Ovary (tissue), 9 donors: ENCODE results near the gene MYDGF. TPM values are rescaled to one million over a fixed set of nuclear protein-coding genes. Genes with fewer than 3 reads are reported as not detected.

Experiments
- DNase-seq, 5 donors: peaks; one replicate each; pipeline ENCODE4 v3.0.0-alpha.2; 2019 to 2020
- H3K27ac ChIP-seq, 2 donors: fragments of 200-600 bp; one replicate each; pipeline versions ENCODE4 v1.5.1 to v1.8.0; 2019 to 2022
- H3K27me3 ChIP-seq: fragments of 200-600 bp; one replicate; pipeline ENCODE4 v1.8.0; 2022
- H3K36me3 ChIP-seq: fragments of 200-600 bp; sonication (generic); one replicate; pipeline ENCODE4 v1.5.1; 2019
- H3K4me1 ChIP-seq: one replicate; pipeline ENCODE4 v1.8.1; 2013; ENCODE audit warnings: mild to moderate bottlenecking, moderate library complexity; ENCODE audit not compliant: insufficient read depth
- H3K4me3 ChIP-seq: fragments of 200-600 bp; sonication (generic); one replicate; pipeline ENCODE4 v1.5.1; 2017
- H3K9me3 ChIP-seq, 2 donors: fragments of 200-600 bp in 1 of 2; sonication (generic) in 1 of 2; one replicate each; pipeline versions ENCODE4 v1.5.1 to v1.8.1; 2013 to 2019; ENCODE audit warnings: mild to moderate bottlenecking in 1 of 2, moderate library complexity in 1 of 2
- CTCF ChIP-seq, 3 donors: fragments of 450-650 bp in 2 of 3; fragments of 200-600 bp in 1 of 3; IDR thresholded peaks; one replicate each; pipeline versions ENCODE4 v1.5.1 to v1.8.0; 2016 to 2022; ENCODE audit warnings: antibody characterized with exemption in 3 of 3, mild to moderate bottlenecking in 1 of 3
- EP300 ChIP-seq: sonication (generic); formaldehyde crosslinking; IDR thresholded peaks from one replicate; pipeline ENCODE4 v1.6.1; 2017; ENCODE audit warnings: antibody characterized with exemption
- POLR2A ChIP-seq: fragments of 450-650 bp; IDR thresholded peaks from one replicate; pipeline ENCODE4 v1.6.1; 2017; ENCODE audit warnings: antibody characterized with exemption, mild to moderate bottlenecking, moderate library complexity
- WGBS, 3 donors: extraction: QIAGEN DNeasy Blood & Tissue Kit in 1 of 3; methylation state at CpG; one replicate each; pipeline versions ENCODE4 v1.1.5 to v1.1.7; 2013 to 2017; 5-methylcytosine and 5-hydroxymethylcytosine counted together
- intact Hi-C, 4 donors: fragments of 100-400 bp; cut with DNase I; formaldehyde crosslinking; loops; one replicate each; pipeline versions ENCODE4 v1.11.0 to v1.15.1; 2022 to 2023
- polyA plus RNA-seq, 2 donors: library from polyadenylated mRNA; stranded (reverse); fragments of 200-250 nt in 1 of 2; fragments of 350-450 nt in 1 of 2; fragmentation: Illumina TruSeq in 1 of 2; extraction: RNeasy Lipid Tissue Mini Kit (QIAGEN cat#74804) in 1 of 2; gene quantifications; one replicate each; pipeline ENCODE4 v1.2.3, GENCODE V29; 2013 to 2014
- total RNA-seq, 7 donors: library from RNA; depleted of rRNA in 2 of 7; stranded (reverse); fragments of >200 nt in 2 of 7; fragmentation: NEBNext Ultra II Directional in 3 of 7; extraction: Animal tissue kit (Norgen Biotek cat#: 25700) in 3 of 7; gene quantifications; one replicate each; pipeline versions ENCODE4 v1.1.0 to v1.2.4, GENCODE V29; 2016 to 2023
- donor health status: DM: no; HTN: no; CAD: no; lungs with moderate emphysema.
- donor health status: DM: no; HTN: no; CAD: no.
- donor health status: Bipolar disorder and iron deficiency.
- donor health status: DM: yes; HTN: yes; CAD: no.
- donor health status: DM: no; HTN: no; CAD: no.
- donor health status: DM: yes; HTN: yes; CAD: no.

The MYDGF gene
- total and polyA plus RNA-seq, 9 donors: 28.6 to 85.4 (median 59.4) TPM

GRCh38 chr19:4703671-4704316, 33.7 kb upstream of the MYDGF start:
- WGBS, 3 donors: 90 to 92% (median 91%) methylated on average over 28 of the region's 28 CpGs

GRCh38 chr19:4702764-4703163, 32.6 kb upstream of the MYDGF start:
- Histone ChIP-seq H3K27me3 (no peaks in the 10 kb centered on the region), H3K4me1 (peaks cover 5% of the 10 kb centered on the region), H3K4me3 (no peak overlapping the region), H3K9me3 (no peaks in the 10 kb centered on the region), H3K36me3 (no peaks in the 10 kb centered on the region), H3K27ac (no peak overlapping the region)
- intact Hi-C loops: no loop called here
- TF ChIP-seq CTCF (IDR thresholded peaks at IDR 0.05) (no peak), POLR2A (no peak), EP300 (no peak)
- WGBS, 3 donors: 88 to 90% (median 88%) methylated on average over 11 of the region's 11 CpGs
- DNase-seq: no peak

More at GRCh38 chr19:4703671-4704316, 33.7 kb upstream of the MYDGF start:
- intact Hi-C loops: no loop called here
- peaks cover 8% of the 10 kb centered on the region for H3K4me1 ChIP-seq
- H3K27ac ChIP-seq: no peak overlapping the region
- no peak overlapping the region for H3K4me3 ChIP-seq
- no peaks in the 10 kb centered on the region for H3K9me3 ChIP-seq
- H3K27me3 ChIP-seq: no peaks in the 10 kb centered on the region
- TF ChIP-seq CTCF (IDR thresholded peaks at IDR 0.05) (no peak), POLR2A (no peak), EP300 (no peak)
- DNase-seq: no peak
- H3K36me3 ChIP-seq: no peaks in the 10 kb centered on the region

- Histone ChIP-seq H3K36me3 (no peaks in the 10 kb centered on the region), H3K27me3 (no peaks in the 10 kb centered on the region), H3K4me1 (peaks cover 4% of the 10 kb centered on the region), H3K9me3 (no peaks in the 10 kb centered on the region), H3K27ac (no peak overlapping the region), H3K4me3 (no peak overlapping the region)
- no peak for TF ChIP-seq POLR2A
- TF ChIP-seq EP300: no peak
- TF ChIP-seq CTCF (IDR thresholded peaks at IDR 0.05): no peak
- 89 to 94% (median 90%) methylated on average over 8 of the region's 8 CpGs for WGBS, 3 donors
- intact Hi-C loops: no loop called here
- DNase-seq: no peak
Measured at GRCh38 chr19:4701557-4701956, 31.4 kb upstream of the MYDGF start.

- H3K4me3 ChIP-seq: no peak overlapping the region
- no peak overlapping the region for H3K27ac ChIP-seq
- H3K27me3 ChIP-seq: no peaks in the 10 kb centered on the region
- WGBS, 3 donors: 86 to 94% (median 88%) methylated on average over 11 of the region's 11 CpGs
- H3K4me1 ChIP-seq: peaks cover 3% of the 10 kb centered on the region
- DNase-seq: no peak
- no peak for TF ChIP-seq CTCF (IDR thresholded peaks at IDR 0.05)
- no peak for TF ChIP-seq POLR2A
- no peak for TF ChIP-seq EP300
- H3K36me3 ChIP-seq: no peaks in the 10 kb centered on the region
- no peaks in the 10 kb centered on the region for H3K9me3 ChIP-seq
- intact Hi-C loops: no loop called here
Measured at GRCh38 chr19:4700693-4700970, 30.5 kb upstream of the MYDGF start.
